Brain pericyte (primary cell): ENCODE measurements around the gene CLTB.

Source experiments
- DNase-seq: peaks from one replicate; pipeline ENCODE4 v3.0.0-alpha.2; 2012; ENCODE audit warnings: low read depth, low spot score

Gene CLTB

DNA sequence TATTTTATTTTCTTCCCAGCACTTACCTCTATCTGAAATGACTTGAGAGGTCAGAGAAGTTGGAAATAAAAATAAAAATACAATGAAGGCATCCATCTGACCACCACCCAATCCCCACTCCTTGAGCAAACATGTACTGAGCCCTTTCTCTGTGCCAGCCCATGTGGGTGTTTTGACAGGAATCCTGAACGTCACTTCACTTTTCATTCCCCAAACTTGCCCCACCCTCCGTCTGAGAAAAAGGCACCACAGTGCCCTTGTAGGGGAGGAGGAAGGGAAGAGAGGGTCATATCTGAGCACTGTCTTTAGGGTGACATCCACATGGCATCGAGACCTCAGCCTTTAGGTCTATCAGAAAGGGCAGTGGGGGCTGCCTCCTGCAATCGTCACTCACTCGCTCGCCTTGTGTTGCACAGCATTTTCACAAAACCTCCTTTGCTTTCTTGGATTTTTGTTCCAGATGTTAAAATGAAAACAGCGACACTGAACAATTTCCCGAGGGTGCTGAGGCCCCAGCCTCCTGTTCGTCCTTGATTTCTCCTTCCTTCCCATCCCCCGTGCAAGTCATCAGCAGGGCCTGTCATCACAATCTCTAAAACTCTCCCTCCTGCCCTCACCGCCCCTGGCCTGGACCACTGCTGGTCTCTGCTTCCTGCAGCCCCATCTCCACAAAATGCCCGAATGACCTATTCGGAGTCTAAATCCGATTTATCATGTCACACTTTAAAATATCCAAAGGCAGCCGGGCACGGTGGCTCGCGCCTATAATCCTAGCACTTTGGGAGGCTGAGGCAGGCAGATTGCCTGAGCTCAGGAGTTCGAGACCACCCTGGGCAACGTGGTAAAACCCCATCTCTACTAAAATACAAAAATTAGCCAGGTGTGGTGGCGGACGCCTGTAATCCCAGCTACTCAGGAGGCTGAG is 14.8 kb downstream of the CLTB start:
- no peak for DNase-seq

- DNase-seq = no peak
Measured at GRCh38 chr5:176400382-176401156, 15.8 kb downstream of the CLTB start.

DNA sequence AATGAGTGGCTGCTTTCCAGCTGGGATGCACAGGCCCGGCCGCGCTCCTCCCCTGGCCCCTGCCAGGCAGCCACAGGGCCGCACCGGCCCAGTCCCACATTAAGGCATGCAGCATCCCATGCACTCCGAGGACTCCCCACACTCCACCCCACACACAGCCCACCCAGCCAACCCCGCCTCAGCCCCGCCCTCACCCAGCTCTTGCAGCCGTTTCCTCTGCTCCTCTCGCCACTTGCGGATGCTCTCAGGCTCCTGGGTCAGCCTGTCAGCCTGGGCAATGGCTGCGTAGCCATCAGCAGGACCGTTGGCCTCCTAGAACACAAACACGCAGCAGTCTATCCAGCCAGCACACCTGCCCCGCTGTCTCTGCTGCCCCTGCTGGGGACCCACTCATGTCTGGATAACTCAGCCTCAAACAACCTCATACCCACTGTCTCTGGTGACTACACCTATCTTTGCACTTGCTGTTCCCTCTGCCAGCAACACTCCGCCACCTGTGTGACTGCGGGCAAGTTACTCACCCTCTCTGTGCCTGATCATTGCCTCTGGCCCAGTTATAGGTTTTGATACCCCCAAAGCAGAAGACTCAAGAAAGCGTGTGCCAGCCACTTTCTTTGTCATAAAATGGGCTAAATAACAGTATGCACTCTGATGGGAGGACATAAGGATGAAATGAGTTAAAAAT is 18.5 kb downstream of the CLTB start:
- DNase-seq = no peak

- DNase-seq = no peak
Measured at GRCh38 chr5:176396330-176396729, 20.0 kb downstream of the CLTB start.

GRCh38 chr5:176394881-176395675 is 21.3 kb downstream of the CLTB start:
- no peak for DNase-seq

DNA sequence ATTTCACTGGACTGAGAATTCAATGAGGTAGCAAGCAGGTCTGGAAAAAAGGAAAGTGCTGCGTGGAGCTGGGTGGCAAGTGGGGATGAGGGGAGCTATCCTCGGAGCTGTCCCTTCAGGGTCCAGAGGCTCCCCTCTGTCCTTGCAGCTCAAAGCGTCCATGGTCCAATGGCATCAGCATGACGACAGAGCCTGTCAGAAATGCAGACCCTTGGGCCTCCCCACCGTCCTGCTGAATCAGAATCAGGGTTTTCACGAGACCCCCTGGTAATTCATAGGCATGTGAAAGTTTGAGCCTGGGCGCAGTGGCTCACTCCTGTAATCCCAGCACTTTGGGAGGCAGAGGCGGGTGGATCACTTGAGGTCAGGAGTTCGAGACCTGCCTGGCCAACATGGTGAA is 22.2 kb downstream of the CLTB start:
- no peak for DNase-seq

DNA sequence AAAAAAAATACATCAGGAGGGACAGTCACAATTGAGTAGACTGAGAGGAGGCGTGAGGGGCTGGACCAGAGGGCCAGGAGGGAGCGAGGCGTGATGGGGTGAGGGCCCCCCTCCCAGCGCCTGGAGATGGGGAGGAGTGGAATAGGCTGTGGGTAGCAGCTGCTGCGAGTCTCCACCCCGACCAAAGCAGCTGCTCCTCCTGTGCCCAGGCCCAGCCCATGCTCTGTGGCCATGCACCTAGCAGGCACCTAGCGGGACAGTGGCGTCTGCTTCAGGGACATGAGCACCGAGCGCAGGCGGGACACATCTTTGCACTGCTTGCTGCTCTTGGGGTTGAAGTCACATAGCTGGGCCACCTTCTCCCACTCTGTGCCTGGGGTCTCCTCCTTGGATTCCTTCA is 23.8 kb downstream of the CLTB start:
- DNase-seq = no peak

- no peak for DNase-seq
Measured at GRCh38 chr5:176391999-176392398, 24.3 kb downstream of the CLTB start.

DNA sequence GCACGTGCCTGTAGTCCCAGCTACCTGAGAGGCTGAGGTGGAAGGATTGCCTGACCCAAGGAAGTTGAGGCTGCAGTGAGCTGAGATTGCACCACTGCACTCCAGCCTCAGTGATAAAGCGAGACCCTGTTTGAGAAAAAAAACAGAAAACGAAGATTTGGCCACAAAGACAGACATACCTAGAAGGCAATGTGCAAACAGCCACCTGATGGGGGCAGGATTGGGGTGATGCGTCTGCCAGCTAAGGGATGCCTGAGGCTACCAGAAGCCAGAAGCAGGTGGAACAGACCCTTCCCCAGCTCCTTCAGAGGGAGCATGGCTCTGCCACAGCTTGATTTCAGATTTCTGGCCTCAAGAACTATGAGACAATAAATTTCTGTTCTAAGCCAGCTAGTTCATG is 24.9 kb downstream of the CLTB start:
- DNase-seq = no peak

GRCh38 chr5:176389135-176390123 is 26.9 kb downstream of the CLTB start:
- DNase-seq = no peak

GRCh38 chr5:176388444-176389134 is 27.8 kb downstream of the CLTB start, which contains the start of the genes HIGD2A and NOP16:
Gene HIGD2A, plus strand, starts transcription at chr5:176388751. Its CDS starts 69 bp downstream, at chr5:176388820.
Gene NOP16, minus strand, starts transcription at chr5:176388598. Its CDS starts 59 bp downstream, at chr5:176388539.
- DNase-seq = peak; percentile 97

DNA sequence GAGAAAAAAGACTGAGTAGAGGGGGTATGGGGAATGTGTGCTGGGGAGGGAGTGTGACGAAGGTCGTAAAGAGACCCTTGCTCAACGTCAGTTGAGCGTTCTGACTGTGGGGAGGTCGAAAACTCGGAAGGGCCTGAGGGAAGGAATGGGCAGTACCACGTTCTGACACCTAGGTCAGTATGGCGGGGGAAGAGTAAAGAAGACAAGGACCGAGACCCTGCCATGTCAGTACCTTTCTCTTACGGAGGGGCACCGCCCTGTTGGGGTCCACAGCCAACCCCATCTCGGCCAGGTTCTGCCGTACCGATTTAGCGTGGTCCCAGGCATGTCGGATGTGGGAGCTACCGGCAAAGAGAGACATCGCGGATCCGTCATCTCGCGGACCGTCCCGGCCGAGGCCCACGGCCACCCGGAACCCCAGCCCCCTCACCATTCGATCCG is 28.3 kb downstream of the CLTB start:
- DNase-seq = no peak

- no peak for DNase-seq
Measured at GRCh38 chr5:176387384-176387925, 28.9 kb downstream of the CLTB start.

GRCh38 chr5:176386491-176386890 is 29.8 kb downstream of the CLTB start:
- no peak for DNase-seq

DNA sequence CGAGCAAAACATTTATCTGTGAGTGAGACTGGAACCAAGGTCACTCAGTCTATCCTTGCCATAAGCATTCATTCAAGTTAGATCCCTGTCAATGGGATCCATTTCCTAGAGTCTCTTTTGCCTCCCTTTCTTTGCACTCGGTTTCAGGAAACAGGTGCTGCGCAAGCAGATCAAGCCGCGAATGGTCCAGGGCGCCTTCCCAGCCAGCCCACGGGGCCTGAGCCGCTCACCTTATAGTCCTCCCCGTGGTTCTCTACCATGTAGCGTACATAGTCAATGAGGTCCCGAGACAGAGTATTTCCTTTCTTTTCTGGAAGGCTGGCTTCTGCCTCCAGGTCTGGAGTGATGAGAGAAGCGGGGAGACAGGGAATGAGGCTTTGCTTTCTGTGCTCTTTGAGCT is 31.3 kb downstream of the CLTB start:
- DNase-seq = no peak

GRCh38 chr5:176384366-176384930 is 31.9 kb downstream of the CLTB start:
- DNase-seq = no peak

GRCh38 chr5:176383961-176384360 is 32.4 kb downstream of the CLTB start:
- no peak for DNase-seq

GRCh38 chr5:176383248-176383905 is 33.0 kb downstream of the CLTB start:
- no peak for DNase-seq
